HepG2 (cell line): Measurements from ENCODE around the gene SLC35F1. TPM values are rescaled to one million over a fixed set of nuclear protein-coding genes. Genes with fewer than 3 reads are reported as not detected.

Experiments
- ATAC-seq: fragments of 200-7000 bp; cut with Tn5 transposase; 3 replicates; pipeline ENCODE4 v1.9.1; 2020; ENCODE audit warnings: mild to moderate bottlenecking, moderate library complexity
- BruUV-seq: library from RNA; stranded (reverse); fragments of 400-500 nt; replicated peaks from 2 replicates; lab custom pipeline; 2021; lab: Mats Ljungman, UMichigan
- CTCF ChIA-PET: fragments of 300-600 bp; formaldehyde crosslinking; extraction: SDS; loops from one replicate; lab custom pipeline; 2021; ENCODE audit warnings: low total read pairs, inconsistent platforms, low intra/inter-chr PET ratio; lab: Yijun Ruan, JAX
- POLR2A ChIA-PET: fragments of 350-600 bp; sonication (Branson Sonifier 250); formaldehyde crosslinking; loops from one replicate; lab custom pipeline; 2020; ENCODE audit warnings: antibody characterized with exemption, inconsistent platforms; lab: Yijun Ruan, JAX
- DNase-seq: peaks from one replicate; pipeline ENCODE4 v3.0.0-alpha.2; 2015; ENCODE audit warnings: low spot score
- FAIRE-seq: peaks from 3 replicates; lab custom pipeline; 2011; peaks lifted over from hg19 to GRCh38; lab: Jason Lieb, UNC
- H2AFZ ChIP-seq: one replicate; pipeline ENCODE4 v1.6.1; 2011; ENCODE audit warnings: low read length, inconsistent platforms
- H3K27ac ChIP-seq: fragments of 300-600 bp; 3 replicates; pipeline ENCODE4 v1.8.0; 2011; ENCODE audit warnings: mixed run types, mild to moderate bottlenecking, mixed read lengths, low read length, inconsistent platforms; ENCODE audit not compliant: insufficient read depth; ENCODE audit errors: extremely low read length
- H3K27me3 ChIP-seq, 2 experiments: fragments of 200-600 bp in 1 of 2; 2 replicates in 1 of 2; 3 replicates in 1 of 2; pipeline versions ENCODE4 v1.6.0 to v1.8.0; 2011; ENCODE audit warnings: low read length in 2 of 2, mild to moderate bottlenecking in 2 of 2, moderate library complexity in 2 of 2, inconsistent platforms in 1 of 2; ENCODE audit not compliant: insufficient read depth in 2 of 2, control insufficient read depth in 1 of 2
- H3K36me3 ChIP-seq, 2 experiments: fragments of 200-600 bp in 1 of 2; replicated peaks in 1 of 2; 2 replicates in 1 of 2; 3 replicates in 1 of 2; pipeline versions ENCODE4 v1.5.1 to v1.8.0; 2011; ENCODE audit warnings: low read length in 2 of 2, inconsistent platforms in 1 of 2; ENCODE audit not compliant: insufficient read depth in 2 of 2, control insufficient read depth in 1 of 2
- H3K4me1 ChIP-seq: 2 replicates; pipeline ENCODE4 v1.5.1; 2012; ENCODE audit warnings: low read length, inconsistent platforms; ENCODE audit not compliant: insufficient read depth
- H3K4me2 ChIP-seq: 2 replicates; pipeline ENCODE4 v1.6.0; 2011; ENCODE audit warnings: low read depth, low read length, inconsistent platforms
- H3K4me3 ChIP-seq, 3 experiments: fragments of 200-600 bp in 1 of 3; sonication (generic), shearing (Covaris generic) in 1 of 3; replicated peaks in 1 of 3; 2 replicates each; pipeline ENCODE4 v1.5.1; 2011 to 2016; ENCODE audit warnings: low read length in 3 of 3, inconsistent platforms in 2 of 3, low read depth in 2 of 3, mild to moderate bottlenecking in 2 of 3, control low read depth in 1 of 3, mixed read lengths in 1 of 3; ENCODE audit not compliant: insufficient read depth in 1 of 3
- H3K79me2 ChIP-seq: one replicate; pipeline ENCODE4 v1.6.1; 2011; ENCODE audit warnings: low read length, inconsistent platforms; ENCODE audit not compliant: insufficient read depth
- H3K9ac ChIP-seq: 2 replicates; pipeline ENCODE4 v1.6.0; 2011; ENCODE audit warnings: mild to moderate bottlenecking, low read depth, low read length, inconsistent platforms; ENCODE audit not compliant: insufficient read depth
- H3K9me3 ChIP-seq: 2 replicates; pipeline ENCODE4 v1.5.1; 2012; ENCODE audit warnings: mild to moderate bottlenecking, low read length
- H4K20me1 ChIP-seq: 2 replicates; pipeline ENCODE4 v1.6.0; 2011; ENCODE audit warnings: inconsistent platforms, mild to moderate bottlenecking, low read length, moderate library complexity; ENCODE audit not compliant: insufficient read depth
- ATF7 ChIP-seq, 2 experiments: fragments of 450-650 bp in 1 of 2; sonication (generic) in 1 of 2; formaldehyde crosslinking in 1 of 2; IDR thresholded peaks; 2 replicates each; pipeline versions ENCODE4 v1.4.0 to v1.6.1; 2016 to 2020; ENCODE audit warnings: antibody characterized with exemption in 1 of 2, mild to moderate bottlenecking in 1 of 2, missing genetic modification reagents in 1 of 2
- EHMT2 ChIP-seq: fragments of 200-600 bp; sonication (generic); IDR thresholded peaks from 2 replicates; pipeline ENCODE4 v1.7.0; 2017; ENCODE audit warnings: antibody characterized with exemption, low read depth, low read length, borderline replicate concordance
- MIER3 ChIP-seq: IDR thresholded peaks from 2 replicates; pipeline ENCODE4 v1.6.1; 2016; ENCODE audit warnings: missing compliant biosample characterization, borderline replicate concordance
- PHF21A ChIP-seq: sonication (generic); formaldehyde crosslinking; IDR thresholded peaks from 2 replicates; pipeline ENCODE4 v1.5.0; 2020; ENCODE audit warnings: mild to moderate bottlenecking, missing genetic modification reagents
- ZNF256 ChIP-seq: sonication (generic); formaldehyde crosslinking; conservative IDR thresholded peaks from 2 replicates; pipeline ENCODE4 v1.4.0; 2020; ENCODE audit warnings: missing genetic modification reagents
- WGBS: methylation state at CpG from one replicate; pipeline ENCODE4 v1.1.6; 2017; ENCODE audit warnings: low lambda C conversion rate; 5-methylcytosine and 5-hydroxymethylcytosine counted together
- in situ Hi-C: cut with HindIII; loops from 2 replicates; pipeline ENCODE4 v1.10.0; 2017; ENCODE audit warnings: low pct_unique_long_range_greater_than_20kb; ENCODE audit not compliant: extremely low pct_ligation_motif_present
- intact Hi-C: fragments of 100-400 bp; cut with micrococcal nuclease; formaldehyde crosslinking; loops from one replicate; pipeline ENCODE4 v1.10.0; 2022; ENCODE audit not compliant: unreplicated experiment
- polyA plus RNA-seq, 8 experiments: library from polyadenylated mRNA; depleted of rRNA in 3 of 8; stranded (reverse) in 7 of 8; unstranded in 1 of 8; fragments of >200 nt; fragmentation: Illumina TruSeq in 4 of 8; extraction: Trizol in 4 of 8; gene quantifications; 2 replicates each; pipeline versions ENCODE4 v1.2.1 to v1.2.3, GENCODE V29; 2011 to 2016; ENCODE audit warnings: low read depth in 4 of 8, missing spikeins in 1 of 8, mixed read lengths in 1 of 8; ENCODE audit not compliant: insufficient read depth in 1 of 8
- total RNA-seq, 5 experiments: library from RNA; depleted of rRNA; stranded (reverse); fragments of >200 nt; fragmentation: Illumina TruSeq; extraction: Trizol; gene quantifications; 2 replicates each; pipeline ENCODE4 v1.2.3, GENCODE V29; 2016; ENCODE audit warnings: low read depth in 1 of 5

The SLC35F1 gene
- total and polyA plus RNA-seq, 2 of the 13 experiments (the other 11 are each of a cell fraction or from before 2014, with no cell fraction given), result 0.01 TPM; not detected in 1

DNA sequence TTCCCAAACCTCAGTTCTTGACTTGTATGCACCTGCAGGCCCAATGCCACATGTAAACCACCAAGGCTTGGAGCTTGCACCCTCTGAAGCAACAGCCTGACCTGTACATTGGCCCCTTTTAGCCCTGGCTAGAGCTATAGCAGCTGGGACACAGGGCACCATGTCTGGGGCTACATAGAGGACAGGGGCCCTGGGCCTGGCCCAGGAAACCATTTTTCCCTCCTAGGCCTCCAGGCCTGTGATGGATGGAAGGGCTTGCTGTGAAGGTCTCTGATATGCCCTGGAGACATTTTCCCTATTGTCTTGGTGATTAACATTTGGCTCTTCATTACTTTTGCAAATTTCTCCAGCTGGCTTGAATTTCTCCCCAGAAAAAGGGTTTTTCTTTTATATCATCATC is 64.6 kb downstream of the SLC35F1 start (continued):
- TF ChIP-seq ATF7 (IDR thresholded peaks at IDR 0.05) (no peak), ATF7 (CRISPR knock-in tag; IDR thresholded peaks at IDR 0.05) (no peak), ZNF256 (CRISPR knock-in tag) (no peak), MIER3 (no peak), EHMT2 (no peak)

GRCh38 chr6:117974914-117975627 is 68.0 kb downstream of the SLC35F1 start:
- Histone ChIP-seq H3K4me2 (no peak overlapping the region), H3K4me3 (no peak overlapping the region), H3K36me3 (no peaks in the 10 kb centered on the region), H3K4me1 (no peaks in the 10 kb centered on the region), H3K9me3 (peaks cover 22% of the 10 kb centered on the region), H3K27ac (no peak overlapping the region), H2AFZ (no peak overlapping the region), H3K79me2 (no peaks in the 10 kb centered on the region), H3K9ac (no peak overlapping the region), H4K20me1 (no peaks in the 10 kb centered on the region), H3K27me3 (no peaks in the 10 kb centered on the region)
- WGBS, result 6% methylated on average over 1 of the region's 1 CpG
- ChIA-PET POLR2A (no interaction called here), CTCF (interaction anchor here (0.8 to 3.4 kb wide), 4 partner anchors 534 to 644 kb away, joined by 5 to 25 read pairs (median 7); no protein-coding TSS in a partner anchor)
- no peak for FAIRE-seq
- TF ChIP-seq ZNF256 (CRISPR knock-in tag), result no peak
- no peak for TF ChIP-seq PHF21A (CRISPR knock-in tag)
- no peak for DNase-seq
- in situ Hi-C loops, result loop anchor here (25.0 kb wide), 1 partner anchor 612 kb away; no protein-coding TSS in a partner anchor
- no peak for ATAC-seq
- intact Hi-C loops, result no loop called here
- no TSS peak for BruUV-seq
